PC-3 (cell line): ENCODE data around the gene KAT2A.

Source experiments
- EZH2 ChIP-seq: fragments of 300-600 bp; sonication (generic); IDR thresholded peaks from one replicate; pipeline ENCODE4 v1.6.1; 2017; ENCODE audit warnings: antibody characterized with exemption, mild to moderate bottlenecking, low read length; ENCODE audit not compliant: unreplicated experiment
- EZH2phosphoT487 ChIP-seq: fragments of 300-600 bp; sonication (generic); IDR thresholded peaks from 2 replicates; pipeline ENCODE4 v1.6.1; 2018; ENCODE audit warnings: mild to moderate bottlenecking, antibody characterized with exemption, low read length, borderline replicate concordance
- TF ChIP-seq, protein P1 (sequence below): fragments of 300-600 bp; sonication (generic); conservative IDR thresholded peaks from 2 replicates; pipeline ENCODE4 v1.5.1; 2017; ENCODE audit warnings: antibody characterized with exemption, low read depth, mild to moderate bottlenecking, low read length

- TF ChIP-seq, protein P1, sequence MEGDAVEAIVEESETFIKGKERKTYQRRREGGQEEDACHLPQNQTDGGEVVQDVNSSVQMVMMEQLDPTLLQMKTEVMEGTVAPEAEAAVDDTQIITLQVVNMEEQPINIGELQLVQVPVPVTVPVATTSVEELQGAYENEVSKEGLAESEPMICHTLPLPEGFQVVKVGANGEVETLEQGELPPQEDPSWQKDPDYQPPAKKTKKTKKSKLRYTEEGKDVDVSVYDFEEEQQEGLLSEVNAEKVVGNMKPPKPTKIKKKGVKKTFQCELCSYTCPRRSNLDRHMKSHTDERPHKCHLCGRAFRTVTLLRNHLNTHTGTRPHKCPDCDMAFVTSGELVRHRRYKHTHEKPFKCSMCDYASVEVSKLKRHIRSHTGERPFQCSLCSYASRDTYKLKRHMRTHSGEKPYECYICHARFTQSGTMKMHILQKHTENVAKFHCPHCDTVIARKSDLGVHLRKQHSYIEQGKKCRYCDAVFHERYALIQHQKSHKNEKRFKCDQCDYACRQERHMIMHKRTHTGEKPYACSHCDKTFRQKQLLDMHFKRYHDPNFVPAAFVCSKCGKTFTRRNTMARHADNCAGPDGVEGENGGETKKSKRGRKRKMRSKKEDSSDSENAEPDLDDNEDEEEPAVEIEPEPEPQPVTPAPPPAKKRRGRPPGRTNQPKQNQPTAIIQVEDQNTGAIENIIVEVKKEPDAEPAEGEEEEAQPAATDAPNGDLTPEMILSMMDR, result no peak
- TF ChIP-seq EZH2 (no peak), EZH2phosphoT487 (no peak)
These were observed 1.9 kb downstream of the KAT2A start for GRCh38 chr17:42119301-42119700.
